K562 (cell line): ENCODE results near the gene GABRR2. TPM values are rescaled to one million over a fixed set of nuclear protein-coding genes. Genes with fewer than 3 reads are reported as not detected.

ENCODE experiments used
- ATAC-seq: fragments of 200-7000 bp; cut with Tn5 transposase; 3 replicates; pipeline ENCODE4 v1.9.1; 2020; ENCODE audit warnings: moderate library complexity
- BruUV-seq: library from RNA; stranded (reverse); fragments of 400-500 nt; replicated peaks from 2 replicates; lab custom pipeline; 2021; lab: Mats Ljungman, UMichigan
- CTCF ChIA-PET: fragments of 300-600 bp; formaldehyde crosslinking; extraction: SDS; loops from one replicate; lab custom pipeline; 2021; ENCODE audit warnings: low intra/inter-chr PET ratio; lab: Yijun Ruan, JAX
- POLR2A ChIA-PET: fragments of 300-600, 350-650 bp; sonication (Branson Sonifier 250); formaldehyde crosslinking; extraction: SDS; loops from one replicate; lab custom pipeline; 2021; ENCODE audit warnings: antibody characterized with exemption, inconsistent platforms; lab: Yijun Ruan, JAX
- DNase-seq, 4 experiments: peaks; one replicate each; pipeline versions ENCODE4 v3.0.0 to v3.0.0-alpha.2; 2011 to 2018; ENCODE audit warnings: low spot score in 3 of 4, mixed read lengths in 3 of 4; ENCODE audit errors: extremely low read depth in 1 of 4
- FAIRE-seq: peaks from 2 replicates; lab custom pipeline; 2011; peaks lifted over from hg19 to GRCh38; lab: Jason Lieb, UNC
- H2AFZ ChIP-seq: 2 replicates; pipeline ENCODE4 v1.6.0; 2011; ENCODE audit warnings: low read depth, low read length, control low read depth, inconsistent platforms
- H3K27ac ChIP-seq: fragments of 200-600 bp; 3 replicates; pipeline ENCODE4 v1.8.0; 2011; ENCODE audit warnings: low read depth, mild to moderate bottlenecking, control low read depth, inconsistent platforms, low read length, moderate library complexity, mixed read lengths; ENCODE audit errors: extremely low read depth
- H3K27me3 ChIP-seq, 2 experiments: fragments of 300-600 bp in 1 of 2; 2 replicates in 1 of 2; 3 replicates in 1 of 2; pipeline versions ENCODE4 v1.6.0 to v1.8.0; 2011; ENCODE audit warnings: inconsistent platforms in 2 of 2, low read length in 2 of 2, mild to moderate bottlenecking in 1 of 2, mixed read lengths in 1 of 2, moderate library complexity in 1 of 2; ENCODE audit not compliant: control insufficient read depth in 2 of 2, insufficient read depth in 2 of 2
- H3K36me3 ChIP-seq: fragments of 300-600 bp; 3 replicates; pipeline ENCODE4 v1.8.0; 2011; ENCODE audit warnings: mild to moderate bottlenecking, low read length, inconsistent platforms; ENCODE audit not compliant: control insufficient read depth, insufficient read depth
- H3K4me1 ChIP-seq, 2 experiments: fragments of 200-600 bp in 1 of 2; replicated peaks in 1 of 2; 2 replicates in 1 of 2; 3 replicates in 1 of 2; pipeline versions ENCODE4 v1.5.1 to v1.8.0; 2011; ENCODE audit warnings: inconsistent platforms in 2 of 2, low read length in 2 of 2, mild to moderate bottlenecking in 1 of 2, mixed read lengths in 1 of 2, moderate library complexity in 1 of 2; ENCODE audit not compliant: control insufficient read depth in 2 of 2, insufficient read depth in 2 of 2
- H3K4me2 ChIP-seq: 2 replicates; pipeline ENCODE4 v1.6.1; 2011; ENCODE audit warnings: low read length, control low read depth, inconsistent platforms, mixed read lengths; ENCODE audit not compliant: insufficient read depth
- H3K4me3 ChIP-seq: fragments of 200-600 bp; sonication (generic), shearing (Covaris generic); 2 replicates; pipeline ENCODE4 v1.5.1; 2016; ENCODE audit warnings: control low read depth, inconsistent platforms
- H3K79me2 ChIP-seq: fragments of 200-600 bp; 3 replicates; pipeline ENCODE4 v1.8.0; 2011; ENCODE audit warnings: low read length, inconsistent platforms; ENCODE audit not compliant: control insufficient read depth, insufficient read depth
- H3K9ac ChIP-seq, 2 experiments: 2 replicates each; pipeline versions ENCODE4 v1.6.0 to v1.6.1; 2011; ENCODE audit warnings: low read depth in 2 of 2, low read length in 2 of 2, control low read depth in 1 of 2, inconsistent platforms in 1 of 2, mild to moderate bottlenecking in 1 of 2, mixed read lengths in 1 of 2; ENCODE audit not compliant: insufficient read depth in 1 of 2
- H3K9me1 ChIP-seq: one replicate; pipeline ENCODE4 v1.6.0; 2011; ENCODE audit warnings: inconsistent platforms, mild to moderate bottlenecking, low read length, moderate library complexity; ENCODE audit not compliant: control insufficient read depth, insufficient read depth
- H3K9me3 ChIP-seq: replicated peaks from 2 replicates; pipeline ENCODE4 v1.5.1; 2011; ENCODE audit warnings: low read depth, low read length, inconsistent platforms; ENCODE audit not compliant: control insufficient read depth, insufficient read depth
- H4K20me1 ChIP-seq: replicated peaks from 2 replicates; pipeline ENCODE4 v1.6.1; 2011; ENCODE audit warnings: low read length, inconsistent platforms, mixed read lengths; ENCODE audit not compliant: control insufficient read depth, insufficient read depth
- CXXC5 ChIP-seq: fragments of 250-450 bp; sonication (Bioruptor Pico); IDR thresholded peaks from 2 replicates; pipeline ENCODE4 v1.8.0; 2022; ENCODE audit warnings: inconsistent platforms, mild to moderate bottlenecking, moderate library complexity
- EGR1 ChIP-seq: fragments of 450-650 bp; conservative IDR thresholded peaks from 2 replicates; pipeline ENCODE4 v1.6.1; 2017; ENCODE audit warnings: mild to moderate bottlenecking
- ETS1 ChIP-seq: conservative IDR thresholded peaks from 2 replicates; pipeline ENCODE4 v1.6.1; 2011; ENCODE audit warnings: low read depth, mild to moderate bottlenecking, low read length; ENCODE audit not compliant: control insufficient read depth
- FOXJ3 ChIP-seq: sonication (generic); formaldehyde crosslinking; IDR thresholded peaks from 2 replicates; pipeline ENCODE4 v1.4.0; 2020; ENCODE audit warnings: mild to moderate bottlenecking, missing genetic modification reagents
- GTF2F1 ChIP-seq: IDR thresholded peaks from 2 replicates; pipeline ENCODE4 v1.6.1; 2011; ENCODE audit warnings: low read depth, low read length, improper control_type of control experiment
- PCBP2 ChIP-seq: fragments of 200-400 bp; formaldehyde crosslinking; IDR thresholded peaks from 2 replicates; pipeline ENCODE4 v1.6.1; 2018; ENCODE audit warnings: low read length, low read depth, mild to moderate bottlenecking, moderate library complexity; ENCODE audit not compliant: poor library complexity, severe bottlenecking
- PHTF2 ChIP-seq: fragments of 250-450 bp; sonication (Bioruptor Pico); IDR thresholded peaks from 2 replicates; pipeline ENCODE4 v1.5.0; 2021; ENCODE audit warnings: mild to moderate bottlenecking
- SP1 ChIP-seq: sonication (generic); formaldehyde crosslinking; IDR thresholded peaks from 2 replicates; pipeline ENCODE4 v1.8.1; 2022; ENCODE audit warnings: mild to moderate bottlenecking, missing genetic modification reagents
- SPI1 ChIP-seq: IDR thresholded peaks from 2 replicates; pipeline ENCODE4 v1.6.1; 2011; ENCODE audit warnings: low read depth, low read length, control low read depth, borderline replicate concordance
- STAG1 ChIP-seq: sonication (generic); formaldehyde crosslinking; IDR thresholded peaks from 2 replicates; pipeline ENCODE4 v1.5.0; 2020; ENCODE audit warnings: missing genetic modification reagents, borderline replicate concordance
- TAF9B ChIP-seq: fragments of 450-650 bp; IDR thresholded peaks from 2 replicates; pipeline ENCODE4 v1.6.1; 2018; ENCODE audit warnings: mild to moderate bottlenecking; ENCODE audit not compliant: partially characterized antibody
- TBL1XR1 ChIP-seq, 2 experiments: IDR thresholded peaks; 2 replicates each; pipeline ENCODE4 v1.6.1; 2012; ENCODE audit warnings: improper control_type of control experiment in 2 of 2, low read length in 2 of 2, mild to moderate bottlenecking in 1 of 2
- TOE1 ChIP-seq, 2 experiments: fragments of 450-650 bp in 1 of 2; sonication (generic) in 1 of 2; formaldehyde crosslinking in 1 of 2; IDR thresholded peaks; 2 replicates each; pipeline versions ENCODE4 v1.7.1 to v1.8.0; 2016 to 2022; ENCODE audit warnings: borderline replicate concordance in 2 of 2, mild to moderate bottlenecking in 2 of 2, antibody characterized with exemption in 1 of 2, inconsistent platforms in 1 of 2, low read depth in 1 of 2, missing genetic modification reagents in 1 of 2, moderate library complexity in 1 of 2
- ZBTB11 ChIP-seq, 3 experiments: fragments of 200-800 bp in 1 of 3; fragments of 250-450 bp in 1 of 3; fragments of 450-650 bp in 1 of 3; sonication (Bioruptor Pico) in 1 of 3; sonication (Bioruptor generic) in 1 of 3; formaldehyde crosslinking in 1 of 3; IDR thresholded peaks; 2 replicates each; pipeline versions ENCODE4 v1.6.1 to v1.8.0; 2016 to 2022; ENCODE audit warnings: mild to moderate bottlenecking in 2 of 3, missing genetic modification characterization in 2 of 3, missing compliant biosample characterization in 1 of 3, moderate library complexity in 1 of 3
- ZNF143 ChIP-seq: sonication (generic); formaldehyde crosslinking; IDR thresholded peaks from 2 replicates; pipeline ENCODE4 v1.9.0; 2022; ENCODE audit warnings: mild to moderate bottlenecking, missing genetic modification reagents
- ZNF76 ChIP-seq: fragments of 250-450 bp; sonication (Bioruptor Pico); IDR thresholded peaks from 2 replicates; pipeline ENCODE4 v1.4.0; 2020; ENCODE audit warnings: mild to moderate bottlenecking, moderate library complexity, borderline replicate concordance
- WGBS: fragments of 100-300 bp; shearing (Covaris generic); methylation state at CpG from one replicate; pipeline ENCODE4 v1.1.6; 2016; ENCODE audit warnings: low coverage, mixed read lengths; ENCODE audit not compliant: insufficient coverage; ENCODE audit errors: missing lambda C conversion rate; 5-methylcytosine and 5-hydroxymethylcytosine counted together
- in situ Hi-C: fragments of 300-500 bp; cut with MboI; formaldehyde crosslinking; loops from 4 replicates; pipeline ENCODE4 v1.15.0; 2018; ENCODE audit warnings: inconsistent platforms, mixed read lengths
- intact Hi-C: fragments of 100-400 bp; cut with micrococcal nuclease; formaldehyde crosslinking; loops from 2 replicates; pipeline ENCODE4 v1.14.2; 2022
- polyA plus RNA-seq, 8 experiments: library from polyadenylated mRNA; depleted of rRNA in 4 of 8; stranded (reverse) in 5 of 8; unstranded in 3 of 8; fragments of >200 nt; fragmentation: Nextera tagmentation in 2 of 8; fragmentation: Illumina TruSeq in 1 of 8; extraction: Ambion mirVana in 2 of 8; extraction: Trizol in 1 of 8; gene quantifications; 2 replicates each; pipeline versions ENCODE4 v1.2.1 to v1.2.3, GENCODE V29; 2011 to 2014; ENCODE audit warnings: inconsistent platforms in 1 of 8, missing spikeins in 1 of 8
- total RNA-seq, 7 experiments: library from RNA; depleted of rRNA in 6 of 7; stranded (reverse); fragments of >200 nt in 6 of 7; fragmentation: Illumina TruSeq in 2 of 7; extraction: Trizol in 2 of 7; gene quantifications; 2 replicates each; pipeline versions ENCODE4 v1.2.1 to v1.2.3, GENCODE V29; 2011 to 2021; ENCODE audit warnings: low replicate concordance in 1 of 7

Gene GABRR2
- total and polyA plus RNA-seq, 9 of the 15 experiments (the other 6 are each of a cell fraction or from before 2014, with no cell fraction given) = 0.09 to 0.13 (median 0.10) TPM; not detected in 6

- no peak for TF ChIP-seq PHTF2
- TF ChIP-seq FOXJ3 (CRISPR knock-in tag) = no peak
- TF ChIP-seq TBL1XR1 (IDR thresholded peaks at IDR 0.05; ENCODE audit: low read length in 2 of 2) = no peak
- TF ChIP-seq ZNF76 (CRISPR knock-in tag) = no peak
- TF ChIP-seq CXXC5 (CRISPR knock-in tag) = no peak
- TF ChIP-seq ETS1 = no peak
- TF ChIP-seq TOE1 (IDR thresholded peaks at IDR 0.05; ENCODE audit: borderline replicate concordance) = no peak
- TF ChIP-seq TOE1 (CRISPR knock-in tag; IDR thresholded peaks at IDR 0.05; ENCODE audit: borderline replicate concordance, low read depth) = no peak
- TF ChIP-seq SP1 (CRISPR knock-in tag) = no peak
- TF ChIP-seq PCBP2 = no peak
- no peak for TF ChIP-seq ZNF143 (CRISPR knock-in tag)
- TF ChIP-seq TAF9B = no peak
- no peak for TF ChIP-seq GTF2F1
- TF ChIP-seq STAG1 (CRISPR knock-in tag) = no peak
- TF ChIP-seq EGR1 = no peak
- no peak for TF ChIP-seq ZBTB11 (CRISPR knock-in tag; IDR thresholded peaks at IDR 0.05)
- TF ChIP-seq SPI1 = no peak
- Histone ChIP-seq H3K9me1 (no peaks in the 10 kb centered on the region), H3K27me3 (peaks cover 39 to 55% of the 10 kb centered on the region in 2 experiments), H3K79me2 (no peaks in the 10 kb centered on the region), H3K9me3 (no peaks in the 10 kb centered on the region), H3K27ac (no peak overlapping the region), H3K4me2 (no peak overlapping the region), H3K4me3 (no peak overlapping the region), H4K20me1 (no peaks in the 10 kb centered on the region; the same call in 1 of the 2 replicates), H3K9ac (no peak overlapping the region), H3K4me1 (no peaks in the 10 kb centered on the region), H2AFZ (no peak overlapping the region), H3K36me3 (no peaks in the 10 kb centered on the region)
- WGBS = 16% methylated on average over 9 of the region's 9 CpGs
- CTCF ChIA-PET = no interaction called here
- POLR2A ChIA-PET = interaction anchor here (0.5 to 0.6 kb wide), 3 partner anchors 24 to 111 kb away, joined by 3 read pairs; no protein-coding TSS in a partner anchor
- no peak for DNase-seq
- no TSS peak for BruUV-seq
- intact Hi-C loops = no loop called here
- no peak for ATAC-seq
- in situ Hi-C loops = no loop called here
- no peak for FAIRE-seq
Measured at GRCh38 chr6:89287351-89288028, 27.6 kb downstream of the GABRR2 start.
